Brain microvascular endothelial cell (primary cell): ENCODE measurements around the gene DKK3.

Experiments used
- DNase-seq: peaks from one replicate; pipeline ENCODE4 v3.0.0-alpha.2; 2020
- H3K27ac ChIP-seq: fragments of 250-450 bp; sonication (Bioruptor Pico); 2 replicates; pipeline ENCODE4 v1.5.1; 2020; ENCODE audit warnings: mild to moderate bottlenecking, moderate library complexity
- H3K27me3 ChIP-seq: fragments of 250-450 bp; sonication (Bioruptor Pico); replicated peaks from 2 replicates; pipeline ENCODE4 v1.5.1; 2020; ENCODE audit warnings: mild to moderate bottlenecking
- H3K36me3 ChIP-seq: fragments of 250-450 bp; sonication (Bioruptor Pico); replicated peaks from 2 replicates; pipeline ENCODE4 v1.5.1; 2020; ENCODE audit warnings: mild to moderate bottlenecking
- H3K4me3 ChIP-seq: 2 replicates; pipeline ENCODE4 v1.5.1; 2011; ENCODE audit warnings: low read depth, mild to moderate bottlenecking, control low read depth, low read length, moderate library complexity
- CTCF ChIP-seq: IDR thresholded peaks from 2 replicates; pipeline ENCODE4 v1.5.1; 2011; ENCODE audit warnings: low read depth, mild to moderate bottlenecking, moderate library complexity, low read length, control low read depth, inconsistent platforms; ENCODE audit errors: missing control alignments
- in situ Hi-C: cut with HindIII; loops from 2 replicates; pipeline ENCODE4 v1.10.0; 2017; ENCODE audit warnings: low sequenced_read_pairs, low pct_ligation_motif_present

DKK3 gene

GRCh38 chr11:11972730-11973341 is 35.6 kb downstream of the DKK3 start:
- no peaks in the 10 kb centered on the region for H3K27me3 ChIP-seq

GRCh38 chr11:11971906-11972547 is 36.4 kb downstream of the DKK3 start:
- no peak for TF ChIP-seq CTCF
- DNase-seq = no peak
- in situ Hi-C loops = no loop called here
- no peak overlapping the region for H3K4me3 ChIP-seq
- no peak overlapping the region for H3K27ac ChIP-seq
- no peaks in the 10 kb centered on the region for H3K36me3 ChIP-seq
- no peaks in the 10 kb centered on the region for H3K27me3 ChIP-seq

More at GRCh38 chr11:11972730-11973341, 35.6 kb downstream of the DKK3 start:
- no peak for DNase-seq
- in situ Hi-C loops = no loop called here
- Histone ChIP-seq H3K27ac (no peak overlapping the region), H3K36me3 (no peaks in the 10 kb centered on the region), H3K4me3 (no peak overlapping the region)
- TF ChIP-seq CTCF = no peak

- H3K36me3 ChIP-seq = no peaks in the 10 kb centered on the region
- no peak for TF ChIP-seq CTCF
- H3K4me3 ChIP-seq = no peak overlapping the region
- in situ Hi-C loops = no loop called here
- H3K27me3 ChIP-seq = no peaks in the 10 kb centered on the region
- H3K27ac ChIP-seq = no peak overlapping the region
- no peak for DNase-seq
These were observed 37.9 kb downstream of the DKK3 start for GRCh38 chr11:11970556-11970955.

- DNase-seq = no peak
- H3K27ac ChIP-seq = no peak overlapping the region
These were observed 38.8 kb downstream of the DKK3 start for GRCh38 chr11:11969380-11970215.

More at GRCh38 chr11:11969380-11970215, 38.8 kb downstream of the DKK3 start:
- no peaks in the 10 kb centered on the region for H3K36me3 ChIP-seq
- H3K27me3 ChIP-seq = no peaks in the 10 kb centered on the region
- H3K4me3 ChIP-seq = no peak overlapping the region
- TF ChIP-seq CTCF = no peak
- in situ Hi-C loops = no loop called here
